K562 (cell line): ENCODE results near the gene HSD17B12. TPM values are rescaled to one million over a fixed set of nuclear protein-coding genes. Genes with fewer than 3 reads are reported as not detected.

Source experiments
- AFF1 ChIP-seq, 2 experiments: fragments of 450-650 bp; IDR thresholded peaks; 2 replicates each; pipeline ENCODE4 v1.6.1; 2018; ENCODE audit warnings: mild to moderate bottlenecking in 2 of 2, low read depth in 1 of 2; ENCODE audit not compliant: partially characterized antibody in 2 of 2
- ATF1 ChIP-seq, 2 experiments: fragments of 450-650 bp in 1 of 2; IDR thresholded peaks; 2 replicates each; pipeline ENCODE4 v1.6.1; 2016; ENCODE audit warnings: missing compliant biosample characterization in 1 of 2, missing genetic modification characterization in 1 of 2
- EHMT2 ChIP-seq: fragments of 450-650 bp; IDR thresholded peaks from 2 replicates; pipeline ENCODE4 v1.6.1; 2018; ENCODE audit warnings: antibody characterized with exemption
- EP300 ChIP-seq: IDR thresholded peaks from 2 replicates; pipeline ENCODE4 v1.6.1; 2012; ENCODE audit warnings: low read length, improper control_type of control experiment
- FOXO4 ChIP-seq: fragments of 450-650 bp; formaldehyde crosslinking; IDR thresholded peaks from 2 replicates; pipeline ENCODE4 v1.4.0; 2020; ENCODE audit warnings: mild to moderate bottlenecking, moderate library complexity
- HDAC3 ChIP-seq: fragments of 450-650 bp; IDR thresholded peaks from 2 replicates; pipeline ENCODE4 v1.6.1; 2018; ENCODE audit warnings: borderline replicate concordance, mild to moderate bottlenecking, moderate library complexity; ENCODE audit not compliant: partially characterized antibody
- HMGXB4 ChIP-seq: sonication (generic); formaldehyde crosslinking; IDR thresholded peaks from 2 replicates; pipeline ENCODE4 v1.8.1; 2023; ENCODE audit warnings: mild to moderate bottlenecking, missing genetic modification reagents
- KDM1A ChIP-seq, 2 experiments: fragments of 450-650 bp; IDR thresholded peaks; 2 replicates each; pipeline ENCODE4 v1.6.1; 2016; ENCODE audit warnings: mild to moderate bottlenecking in 2 of 2
- MECOM ChIP-seq: fragments of 250-450 bp; sonication (Bioruptor Pico); IDR thresholded peaks from 2 replicates; pipeline ENCODE4 v1.8.0; 2022; ENCODE audit warnings: inconsistent platforms
- MLX ChIP-seq, 2 experiments: fragments of 450-650 bp in 1 of 2; sonication (generic) in 1 of 2; formaldehyde crosslinking; conservative IDR thresholded peaks; 2 replicates each; pipeline versions ENCODE4 v1.4.0 to v1.8.1; 2020 to 2022; ENCODE audit warnings: mild to moderate bottlenecking in 1 of 2, missing genetic modification reagents in 1 of 2
- MTA2 ChIP-seq: fragments of 450-650 bp; IDR thresholded peaks from 2 replicates; pipeline ENCODE4 v1.6.1; 2016; ENCODE audit warnings: low read depth
- NONO ChIP-seq, 2 experiments: fragments of 200-400 bp in 1 of 2; fragments of 450-650 bp in 1 of 2; formaldehyde crosslinking in 1 of 2; IDR thresholded peaks; 2 replicates each; pipeline ENCODE4 v1.6.1; 2017; ENCODE audit warnings: low read depth in 2 of 2, mild to moderate bottlenecking in 2 of 2, moderate library complexity in 2 of 2, low read length in 1 of 2
- RCOR1 ChIP-seq, 2 experiments: IDR thresholded peaks; 2 replicates each; pipeline ENCODE4 v1.6.1; 2012; ENCODE audit warnings: low read depth in 2 of 2, low read length in 2 of 2, borderline replicate concordance in 1 of 2, improper control_type of control experiment in 1 of 2
- SMARCB1 ChIP-seq: IDR thresholded peaks from 2 replicates; pipeline ENCODE4 v1.6.1; 2011; ENCODE audit warnings: improper control_type of control experiment, low read depth; ENCODE audit not compliant: insufficient read length
- SP1 ChIP-seq: sonication (generic); formaldehyde crosslinking; IDR thresholded peaks from 2 replicates; pipeline ENCODE4 v1.8.1; 2022; ENCODE audit warnings: mild to moderate bottlenecking, missing genetic modification reagents
- SREBF2 ChIP-seq: sonication (generic); formaldehyde crosslinking; IDR thresholded peaks from 2 replicates; pipeline ENCODE4 v1.4.0; 2020; ENCODE audit warnings: mild to moderate bottlenecking, missing genetic modification reagents
- TAL1 ChIP-seq: fragments of 450-650 bp; IDR thresholded peaks from 2 replicates; pipeline ENCODE4 v1.6.1; 2016; ENCODE audit warnings: mild to moderate bottlenecking
- TCF7L2 ChIP-seq: fragments of 150-350 bp; IDR thresholded peaks from 2 replicates; pipeline ENCODE4 v1.6.1; 2016; ENCODE audit warnings: low read depth, mild to moderate bottlenecking, low read length, moderate library complexity
- ZNF217 ChIP-seq: sonication (generic); formaldehyde crosslinking; IDR thresholded peaks from 2 replicates; pipeline ENCODE4 v1.8.0; 2022; ENCODE audit warnings: mild to moderate bottlenecking, missing genetic modification reagents
- ZNF551 ChIP-seq: fragments of 250-450 bp; sonication (Bioruptor Pico); IDR thresholded peaks from 2 replicates; pipeline ENCODE4 v1.5.0; 2021; ENCODE audit warnings: mild to moderate bottlenecking, moderate library complexity
- ZNF766 ChIP-seq: fragments of 200-800 bp; sonication (Bioruptor generic); conservative IDR thresholded peaks from 2 replicates; pipeline ENCODE4 v1.6.1; 2016; ENCODE audit warnings: missing genetic modification characterization, missing compliant biosample characterization
- polyA plus RNA-seq, 8 experiments: library from polyadenylated mRNA; depleted of rRNA in 4 of 8; stranded (reverse) in 5 of 8; unstranded in 3 of 8; fragments of >200 nt; fragmentation: Nextera tagmentation in 2 of 8; fragmentation: Illumina TruSeq in 1 of 8; extraction: Ambion mirVana in 2 of 8; extraction: Trizol in 1 of 8; gene quantifications; 2 replicates each; pipeline versions ENCODE4 v1.2.1 to v1.2.3, GENCODE V29; 2011 to 2014; ENCODE audit warnings: inconsistent platforms in 1 of 8, missing spikeins in 1 of 8
- total RNA-seq, 7 experiments: library from RNA; depleted of rRNA in 6 of 7; stranded (reverse); fragments of >200 nt in 6 of 7; fragmentation: Illumina TruSeq in 2 of 7; extraction: Trizol in 2 of 7; gene quantifications; 2 replicates each; pipeline versions ENCODE4 v1.2.1 to v1.2.3, GENCODE V29; 2011 to 2021; ENCODE audit warnings: low replicate concordance in 1 of 7

The HSD17B12 gene
- total and polyA plus RNA-seq, 9 of the 15 experiments (the other 6 are each of a cell fraction or from before 2014, with no cell fraction given): 9.1 to 34.5 (median 23.3) TPM

- TF ChIP-seq KDM1A (IDR thresholded peaks at IDR 0.05) (peak; percentile 44 to 45; a peak in 1 of 4 replicates), EHMT2 (0 out of 2 replicates have a peak, but pooled peaks have one; percentile 58), AFF1 (IDR thresholded peaks at IDR 0.05; ENCODE audit: low read depth in 1 of 2, partially characterized antibody in 2 of 2) (no peak), HDAC3 (no peak), NONO (IDR thresholded peaks at IDR 0.05; ENCODE audit: low read depth in 2 of 2, low read length in 1 of 2) (no peak), ZNF217 (no peak), SMARCB1 (no peak), SP1 (CRISPR knock-in tag) (no peak), HMGXB4 (no peak), RCOR1 (IDR thresholded peaks at IDR 0.05; ENCODE audit: borderline replicate concordance in 1 of 2, low read depth in 2 of 2, low read length in 2 of 2) (peak in 1 of 2 experiments; percentile 81; a peak in 2 of 4 replicates), ATF1 (CRISPR knock-in tag; IDR thresholded peaks at IDR 0.05) (no peak), ATF1 (tag; IDR thresholded peaks at IDR 0.05) (no peak), MTA2 (peak; percentile 75), TCF7L2 (no peak), FOXO4 (CRISPR knock-in tag) (no peak), MECOM (no peak), SREBF2 (no peak), ZNF551 (CRISPR knock-in tag) (no peak), MLX (CRISPR knock-in tag; conservative IDR thresholded peaks at IDR 0.05) (no peak), EP300 (peak; percentile 69), ZNF766 (CRISPR knock-in tag) (peak; percentile 41; the same call in 1 of the 2 replicates), TAL1 (peak; percentile 81)
Observed at GRCh38 chr11:43689167-43689566, 8.6 kb downstream of the HSD17B12 start (continued).
